Astrocyte (in vitro differentiated cells and primary cell): Measurements from ENCODE around the gene CSMD2. TPM values are rescaled to one million over a fixed set of nuclear protein-coding genes. Genes with fewer than 3 reads are reported as not detected.

Experiments used
- DNase-seq: peaks from one replicate; pipeline ENCODE4 v3.0.0-alpha.2; 2010; ENCODE audit warnings: low read depth
- FAIRE-seq: peaks from 2 replicates; lab custom pipeline; 2011; peaks lifted over from hg19 to GRCh38; lab: Jason Lieb, UNC
- H2AFZ ChIP-seq: 2 replicates; pipeline ENCODE4 v1.6.0; 2012; ENCODE audit warnings: low read depth, low read length, inconsistent platforms
- H3K27ac ChIP-seq: 2 replicates; pipeline ENCODE4 v1.5.1; 2011; ENCODE audit warnings: low read depth, low read length, inconsistent platforms
- H3K27me3 ChIP-seq: 2 replicates; pipeline ENCODE4 v1.6.0; 2011; ENCODE audit warnings: low read length, inconsistent platforms; ENCODE audit not compliant: insufficient read depth
- H3K36me3 ChIP-seq: 2 replicates; pipeline ENCODE4 v1.5.1; 2011; ENCODE audit warnings: low read length, inconsistent platforms; ENCODE audit not compliant: insufficient read depth
- H3K4me1 ChIP-seq: 2 replicates; pipeline ENCODE4 v1.5.1; 2011; ENCODE audit warnings: low read length, inconsistent platforms; ENCODE audit not compliant: insufficient read depth
- H3K4me2 ChIP-seq: 2 replicates; pipeline ENCODE4 v1.6.0; 2012; ENCODE audit warnings: low read length, inconsistent platforms
- H3K4me3 ChIP-seq: 2 replicates; pipeline ENCODE4 v1.5.1; 2011; ENCODE audit warnings: low read depth, mild to moderate bottlenecking, low read length, inconsistent platforms; ENCODE audit not compliant: insufficient read depth
- H3K79me2 ChIP-seq: 2 replicates; pipeline ENCODE4 v1.6.0; 2012; ENCODE audit warnings: mild to moderate bottlenecking, low read length, inconsistent platforms; ENCODE audit not compliant: insufficient read depth
- H3K9ac ChIP-seq: 2 replicates; pipeline ENCODE4 v1.6.0; 2012; ENCODE audit warnings: mild to moderate bottlenecking, low read length, inconsistent platforms
- H3K9me3 ChIP-seq: 2 replicates; pipeline ENCODE4 v1.5.1; 2012; ENCODE audit warnings: low read depth, mild to moderate bottlenecking, low read length, inconsistent platforms; ENCODE audit not compliant: insufficient read depth
- H4K20me1 ChIP-seq: 2 replicates; pipeline ENCODE4 v1.6.0; 2012; ENCODE audit warnings: low read length, inconsistent platforms; ENCODE audit not compliant: insufficient read depth
- H3K27ac Mint-ChIP-seq: one replicate; pipeline ENCODE4 v1.8.0; 2021; ENCODE audit warnings: mild to moderate bottlenecking, mixed read lengths; ENCODE audit not compliant: unreplicated experiment
- H3K27me3 Mint-ChIP-seq: one replicate; pipeline ENCODE4 v1.8.0; 2021; ENCODE audit warnings: low read depth, mixed read lengths; ENCODE audit not compliant: unreplicated experiment
- H3K36me3 Mint-ChIP-seq: one replicate; pipeline ENCODE4 v1.8.0; 2021; ENCODE audit warnings: low read depth, mixed read lengths; ENCODE audit not compliant: unreplicated experiment
- H3K4me1 Mint-ChIP-seq: one replicate; pipeline ENCODE4 v1.8.0; 2021; ENCODE audit warnings: low read depth, mixed read lengths; ENCODE audit not compliant: unreplicated experiment
- H3K4me3 Mint-ChIP-seq: one replicate; pipeline ENCODE4 v1.8.0; 2021; ENCODE audit warnings: mild to moderate bottlenecking, moderate library complexity, mixed read lengths; ENCODE audit not compliant: unreplicated experiment
- H3K9me3 Mint-ChIP-seq: one replicate; pipeline ENCODE4 v1.8.0; 2021; ENCODE audit warnings: mild to moderate bottlenecking, mixed read lengths; ENCODE audit not compliant: unreplicated experiment
- CTCF ChIP-seq: IDR thresholded peaks from 2 replicates; pipeline ENCODE4 v1.5.1; 2011; ENCODE audit warnings: low read depth, mild to moderate bottlenecking, inconsistent platforms, low read length, moderate library complexity; ENCODE audit not compliant: insufficient read depth
- EZH2 ChIP-seq: IDR thresholded peaks from 2 replicates; pipeline ENCODE4 v1.6.1; 2012; ENCODE audit warnings: mild to moderate bottlenecking, low read length, inconsistent platforms; ENCODE audit not compliant: insufficient read depth
- total RNA-seq: library from RNA; stranded (reverse); gene quantifications from 2 replicates; pipeline ENCODE4 v1.2.1, GENCODE V29; 2021

Gene CSMD2
- total RNA-seq, 1 donor from 2014 or later, result 11.1 TPM

DNA sequence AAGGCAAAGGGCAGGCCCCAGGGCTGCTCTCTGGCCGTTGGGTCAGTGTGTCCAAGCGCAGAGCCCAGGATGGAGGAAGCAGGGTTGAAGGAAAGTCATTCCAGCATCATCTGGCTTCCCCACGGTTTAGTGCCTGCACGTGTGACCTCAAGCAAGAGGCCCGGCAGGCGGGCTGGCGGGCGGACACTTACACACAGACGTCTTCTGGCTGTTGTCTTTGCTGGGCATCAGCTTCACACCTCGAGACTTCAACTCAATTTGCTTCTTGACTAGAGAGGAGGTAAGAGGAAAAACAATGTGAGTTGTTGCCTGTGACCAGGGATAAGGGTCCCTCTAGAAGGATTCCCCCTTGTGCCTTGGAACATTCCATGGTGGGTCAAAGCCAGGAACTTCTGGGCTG is 339.5 kb downstream of the CSMD2 start:
- DNase-seq, result no peak
- Histone ChIP-seq H3K4me2 (no peak overlapping the region), H3K36me3 (peaks cover 2% of the 10 kb centered on the region), H3K4me3 (no peak overlapping the region), H3K27ac (no peak overlapping the region), H3K79me2 (no peaks in the 10 kb centered on the region), H3K9me3 (no peaks in the 10 kb centered on the region), H4K20me1 (peaks cover 34% of the 10 kb centered on the region), H3K9ac (no peak overlapping the region), H3K27me3 (peaks cover 3% of the 10 kb centered on the region), H3K4me1 (no peaks in the 10 kb centered on the region), H2AFZ (no peak overlapping the region)
- Mint-ChIP-seq H3K27ac (no peak overlapping the region), H3K9me3 (peaks cover 17% of the 10 kb centered on the region), H3K4me3 (no peak overlapping the region), H3K27me3 (no peaks in the 10 kb centered on the region), H3K4me1 (no peaks in the 10 kb centered on the region), H3K36me3 (peaks cover 41% of the 10 kb centered on the region)
- FAIRE-seq, result no peak
- TF ChIP-seq CTCF (no peak), EZH2 (no peak)

DNA sequence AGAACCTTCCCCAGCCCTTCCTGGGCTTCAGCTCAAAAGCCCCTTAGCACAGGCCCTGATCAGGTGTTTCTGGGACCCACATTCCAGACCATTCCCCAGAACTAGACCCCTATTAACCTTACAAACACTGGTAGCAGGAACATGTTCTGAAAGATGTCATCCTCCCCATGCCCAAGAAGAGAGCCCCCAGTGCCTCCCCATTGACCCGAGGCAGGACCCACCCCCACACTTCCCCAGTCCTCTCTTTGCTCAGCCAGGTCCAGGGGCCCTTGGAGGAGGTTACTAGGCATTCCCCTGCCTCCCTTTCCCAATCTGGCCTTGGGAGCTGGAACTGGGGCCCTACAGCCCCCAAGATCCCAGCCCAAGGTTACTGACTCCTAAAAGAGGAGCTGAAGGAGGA is 340.1 kb downstream of the CSMD2 start:
- Histone ChIP-seq H3K36me3 (peaks cover 2% of the 10 kb centered on the region), H3K4me3 (no peak overlapping the region), H3K9ac (no peak overlapping the region), H3K4me1 (no peaks in the 10 kb centered on the region), H3K4me2 (no peak overlapping the region), H3K79me2 (no peaks in the 10 kb centered on the region), H3K9me3 (no peaks in the 10 kb centered on the region), H3K27ac (no peak overlapping the region), H2AFZ (no peak overlapping the region), H3K27me3 (peaks cover 3% of the 10 kb centered on the region), H4K20me1 (peaks cover 34% of the 10 kb centered on the region)
- Mint-ChIP-seq H3K36me3 (peaks cover 46% of the 10 kb centered on the region), H3K4me1 (no peaks in the 10 kb centered on the region), H3K27ac (no peak overlapping the region), H3K9me3 (peaks cover 17% of the 10 kb centered on the region), H3K4me3 (no peak overlapping the region), H3K27me3 (no peaks in the 10 kb centered on the region)
- no peak for DNase-seq
- no peak for TF ChIP-seq EZH2
- no peak for TF ChIP-seq CTCF
- FAIRE-seq, result no peak

GRCh38 chr1:33824321-33824720 is 340.7 kb downstream of the CSMD2 start:
- TF ChIP-seq EZH2, result no peak
- TF ChIP-seq CTCF, result no peak

More at GRCh38 chr1:33824321-33824720, 340.7 kb downstream of the CSMD2 start:
- Mint-ChIP-seq H3K9me3 (peaks cover 16% of the 10 kb centered on the region), H3K4me3 (no peak overlapping the region), H3K27me3 (no peaks in the 10 kb centered on the region), H3K27ac (no peak overlapping the region), H3K36me3 (peaks cover 46% of the 10 kb centered on the region), H3K4me1 (no peaks in the 10 kb centered on the region)
- DNase-seq (no peak), FAIRE-seq (no peak)
- Histone ChIP-seq H3K9ac (no peak overlapping the region), H3K4me3 (no peak overlapping the region), H2AFZ (no peak overlapping the region), H3K36me3 (peaks cover 2% of the 10 kb centered on the region), H4K20me1 (peaks cover 34% of the 10 kb centered on the region), H3K27ac (no peak overlapping the region), H3K4me1 (no peaks in the 10 kb centered on the region), H3K4me2 (no peak overlapping the region), H3K79me2 (no peaks in the 10 kb centered on the region), H3K27me3 (peaks cover 3% of the 10 kb centered on the region), H3K9me3 (no peaks in the 10 kb centered on the region)
